ENCODE measurements around the gene TOGARAM2.

DNA sequence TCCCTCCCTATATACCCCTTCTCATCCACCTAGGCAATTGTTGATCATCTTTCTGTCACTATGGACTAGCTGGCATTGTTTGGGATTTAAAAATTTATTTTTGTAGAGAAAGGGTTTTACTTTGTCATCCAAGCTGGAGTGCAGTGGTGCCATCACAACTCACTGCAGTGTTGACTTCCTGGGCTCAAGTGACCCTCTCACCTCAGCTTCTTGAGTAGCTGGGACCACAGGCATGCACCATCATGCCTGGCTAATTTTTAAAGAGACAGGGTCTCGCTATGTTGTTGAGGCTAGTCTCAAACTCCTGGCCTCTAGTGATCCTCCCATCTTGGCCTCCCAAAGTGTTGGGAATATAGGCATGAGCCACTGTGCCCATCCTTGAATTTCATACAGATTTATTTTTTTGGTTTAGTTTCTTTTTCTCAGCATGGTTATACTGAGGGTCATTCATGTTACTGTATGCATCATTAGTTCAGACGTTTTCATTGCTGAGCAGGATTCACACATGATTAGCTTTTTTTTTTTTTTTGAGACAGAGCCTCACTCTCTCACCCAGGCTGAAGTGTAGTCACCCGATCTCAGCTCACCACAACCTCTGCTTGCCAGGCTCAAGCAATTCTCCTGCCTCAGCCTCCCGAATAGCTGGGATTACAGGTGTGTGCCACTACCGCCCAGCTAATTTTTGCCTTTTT is 101.9 kb downstream of the TOGARAM2 start:
- TF ChIP-seq POLR2A (IDR thresholded peaks at IDR 0.05; ENCODE audit: insufficient read depth in 1 of 2, low read depth in 2 of 2, low read length in 2 of 2) (no peak), ZNF17 (CRISPR knock-in tag; IDR thresholded peaks at IDR 0.05) (no peak)
- TF ChIP-seq, protein P1, sequence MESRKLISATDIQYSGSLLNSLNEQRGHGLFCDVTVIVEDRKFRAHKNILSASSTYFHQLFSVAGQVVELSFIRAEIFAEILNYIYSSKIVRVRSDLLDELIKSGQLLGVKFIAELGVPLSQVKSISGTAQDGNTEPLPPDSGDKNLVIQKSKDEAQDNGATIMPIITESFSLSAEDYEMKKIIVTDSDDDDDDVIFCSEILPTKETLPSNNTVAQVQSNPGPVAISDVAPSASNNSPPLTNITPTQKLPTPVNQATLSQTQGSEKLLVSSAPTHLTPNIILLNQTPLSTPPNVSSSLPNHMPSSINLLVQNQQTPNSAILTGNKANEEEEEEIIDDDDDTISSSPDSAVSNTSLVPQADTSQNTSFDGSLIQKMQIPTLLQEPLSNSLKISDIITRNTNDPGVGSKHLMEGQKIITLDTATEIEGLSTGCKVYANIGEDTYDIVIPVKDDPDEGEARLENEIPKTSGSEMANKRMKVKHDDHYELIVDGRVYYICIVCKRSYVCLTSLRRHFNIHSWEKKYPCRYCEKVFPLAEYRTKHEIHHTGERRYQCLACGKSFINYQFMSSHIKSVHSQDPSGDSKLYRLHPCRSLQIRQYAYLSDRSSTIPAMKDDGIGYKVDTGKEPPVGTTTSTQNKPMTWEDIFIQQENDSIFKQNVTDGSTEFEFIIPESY (CRISPR knock-in tag; IDR thresholded peaks at IDR 0.05) = no peak

All from HepG2 (cell line).